Neuronal stem cell (in vitro differentiated cells): ENCODE results near the gene SLC25A41.
"Not testable (repeated sequence)": the region's sequence is repeated elsewhere in the genome, so short reads cannot be mapped to it uniquely, and the experiment has no call there.

Experiments
- DNase-seq: peaks from one replicate; pipeline ENCODE4 v3.0.0-alpha.2; 2013; ENCODE audit warnings: low spot score
- H2AFZ ChIP-seq: one replicate; pipeline ENCODE4 v1.6.1; 2013; ENCODE audit warnings: mild to moderate bottlenecking, low read length, inconsistent platforms
- H2AK5ac ChIP-seq: 2 replicates; pipeline ENCODE4 v1.6.1; 2013; ENCODE audit warnings: low read depth, mild to moderate bottlenecking, inconsistent platforms, low read length, moderate library complexity, mixed read lengths
- H2BK120ac ChIP-seq: 2 replicates; pipeline ENCODE4 v1.6.1; 2013; ENCODE audit warnings: low read depth, mild to moderate bottlenecking, inconsistent platforms, low read length, moderate library complexity, mixed read lengths
- H2BK12ac ChIP-seq: one replicate; pipeline ENCODE4 v1.6.1; 2013; ENCODE audit warnings: low read length, inconsistent platforms
- H2BK15ac ChIP-seq: 2 replicates; pipeline ENCODE4 v1.6.1; 2013; ENCODE audit warnings: mild to moderate bottlenecking, low read length, inconsistent platforms, mixed read lengths
- H2BK5ac ChIP-seq: one replicate; pipeline ENCODE4 v1.6.1; 2013; ENCODE audit warnings: inconsistent platforms, mild to moderate bottlenecking, low read length, moderate library complexity
- H3K14ac ChIP-seq: one replicate; pipeline ENCODE4 v1.6.1; 2013; ENCODE audit warnings: low read length, inconsistent platforms
- H3K18ac ChIP-seq: 2 replicates; pipeline ENCODE4 v1.6.1; 2013; ENCODE audit warnings: low read length, inconsistent platforms
- H3K23ac ChIP-seq: 2 replicates; pipeline ENCODE4 v1.6.1; 2013; ENCODE audit warnings: low read depth, mild to moderate bottlenecking, mixed read lengths, low read length, inconsistent platforms; ENCODE audit not compliant: poor library complexity
- H3K27ac ChIP-seq: replicated peaks from 3 replicates; pipeline ENCODE4 v1.5.1; 2013; ENCODE audit warnings: low read length, inconsistent platforms
- H3K27me3 ChIP-seq, 3 experiments: 2 replicates each; pipeline ENCODE4 v1.6.1; 2013; ENCODE audit warnings: low read length in 3 of 3, mild to moderate bottlenecking in 2 of 3, inconsistent platforms in 1 of 3, low read depth in 1 of 3, mixed read lengths in 1 of 3, moderate library complexity in 1 of 3; ENCODE audit not compliant: control insufficient read depth in 3 of 3, insufficient read depth in 3 of 3
- H3K36me3 ChIP-seq, 2 donors: replicated peaks in 1 of 2; 2 replicates each; pipeline ENCODE4 v1.6.1; 2013; ENCODE audit warnings: low read length in 2 of 2; ENCODE audit not compliant: control insufficient read depth in 2 of 2, insufficient read depth in 2 of 2
- H3K4ac ChIP-seq: 2 replicates; pipeline ENCODE4 v1.6.1; 2013; ENCODE audit warnings: inconsistent platforms, mild to moderate bottlenecking, low read length, moderate library complexity
- H3K4me1 ChIP-seq, 2 donors: 1 replicate in 1 of 2; 2 replicates in 1 of 2; pipeline ENCODE4 v1.6.1; 2013; ENCODE audit warnings: low read length in 2 of 2, low read depth in 1 of 2; ENCODE audit not compliant: control insufficient read depth in 2 of 2, insufficient read depth in 1 of 2
- H3K4me2 ChIP-seq: one replicate; pipeline ENCODE4 v1.6.1; 2013; ENCODE audit warnings: mild to moderate bottlenecking, low read length, inconsistent platforms; ENCODE audit not compliant: insufficient read depth, poor library complexity, severe bottlenecking
- H3K4me3 ChIP-seq, 2 donors: 2 replicates each; pipeline ENCODE4 v1.5.1; 2013; ENCODE audit warnings: low read length in 2 of 2, mild to moderate bottlenecking in 2 of 2, inconsistent platforms in 1 of 2, moderate library complexity in 1 of 2
- H3K79me1 ChIP-seq: one replicate; pipeline ENCODE4 v1.6.1; 2013; ENCODE audit warnings: low read depth, mild to moderate bottlenecking, inconsistent platforms, low read length, moderate library complexity
- H3K9ac ChIP-seq: one replicate; pipeline ENCODE4 v1.6.1; 2013; ENCODE audit warnings: mild to moderate bottlenecking, low read depth, low read length, inconsistent platforms; ENCODE audit not compliant: poor library complexity
- H3K9me3 ChIP-seq, 2 donors: replicated peaks in 1 of 2; 2 replicates each; pipeline versions ENCODE3 to v1.6.1; 2013; ENCODE audit warnings: low read length in 2 of 2, mild to moderate bottlenecking in 2 of 2, inconsistent platforms in 1 of 2, low read depth in 1 of 2, mixed read lengths in 1 of 2, moderate library complexity in 1 of 2; ENCODE audit not compliant: control insufficient read depth in 2 of 2, insufficient read depth in 1 of 2
- H4K8ac ChIP-seq: one replicate; pipeline ENCODE4 v1.6.1; 2013; ENCODE audit warnings: low read depth, mild to moderate bottlenecking, inconsistent platforms, low read length, moderate library complexity
- H4K91ac ChIP-seq: one replicate; pipeline ENCODE4 v1.6.1; 2013; ENCODE audit warnings: low read length, low read depth, mild to moderate bottlenecking, inconsistent platforms; ENCODE audit not compliant: poor library complexity
- WGBS, 2 donors: extraction: QIAGEN DNeasy Blood & Tissue Kit; methylation state at CpG; one replicate each; pipeline ENCODE4 v1.1.7; 2013; ENCODE audit warnings: missing lambda C conversion rate in 2 of 2, mixed read lengths in 1 of 2; ENCODE audit not compliant: insufficient read length in 2 of 2, insufficient replicate concordance in 1 of 2; ENCODE audit errors: extremely low coverage in 2 of 2; 5-methylcytosine and 5-hydroxymethylcytosine counted together

Gene SLC25A41

DNA sequence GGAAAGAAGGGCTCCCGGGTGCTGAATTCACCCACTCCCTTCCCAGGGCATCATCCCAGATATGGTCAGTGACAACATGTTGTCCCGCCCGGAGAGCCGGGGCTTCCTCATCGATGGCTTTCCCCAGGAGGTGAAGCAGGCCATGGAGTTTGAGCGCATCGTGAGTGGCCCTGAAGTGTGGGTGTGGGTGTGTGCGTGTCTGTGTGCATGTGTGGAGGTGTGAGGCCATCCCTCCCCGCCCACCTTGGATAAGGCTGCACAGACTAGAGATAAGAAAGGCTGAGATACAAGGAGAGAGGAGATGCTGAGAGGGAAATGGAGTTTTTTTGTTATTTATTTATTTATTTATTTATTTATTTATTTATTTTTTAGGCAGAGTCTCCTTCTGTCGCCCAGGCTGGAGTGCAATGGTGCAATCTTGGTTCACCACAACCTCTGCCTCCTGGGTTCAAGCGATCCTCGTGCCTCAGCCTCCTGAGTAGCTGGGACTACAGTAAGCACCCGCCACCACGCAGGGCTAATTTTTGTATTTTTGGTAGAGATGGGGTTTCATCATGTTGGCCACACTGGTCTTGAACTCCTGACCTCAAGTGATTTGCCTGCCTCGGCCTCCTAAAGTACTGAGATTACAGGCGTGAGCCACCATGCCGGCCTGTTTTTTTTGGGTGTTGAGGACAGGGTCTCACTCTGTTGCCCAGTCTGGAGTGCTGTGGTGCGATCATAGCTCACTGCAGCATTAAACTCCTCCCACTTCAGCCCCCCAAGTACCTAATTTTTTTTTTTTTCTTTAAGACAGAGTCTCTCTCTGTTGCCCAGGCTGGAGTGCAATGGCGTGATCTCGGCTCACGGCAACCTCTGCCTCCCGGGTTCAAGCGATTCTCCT, 33.3 kb downstream of the SLC25A41 start:
- H3K27ac ChIP-seq, H3K4ac ChIP-seq, DNase-seq, H3K9ac ChIP-seq, H2AFZ ChIP-seq, H3K9me3 ChIP-seq, H3K14ac ChIP-seq, H3K36me3 ChIP-seq, H3K4me3 ChIP-seq, H2BK120ac ChIP-seq, H2BK12ac ChIP-seq, H4K91ac ChIP-seq, H3K79me1 ChIP-seq, H3K27me3 ChIP-seq, H2BK5ac ChIP-seq, H3K4me2 ChIP-seq, H4K8ac ChIP-seq: not testable (repeated sequence)
- Histone ChIP-seq H2AK5ac (peak overlapping the region; percentile 81), H3K4me1 (peaks cover 4 to 12% of the 10 kb centered on the region in 2 donors), H3K18ac (peak overlapping the region; percentile 71), H2BK15ac (peak overlapping the region; percentile 37), H3K23ac (peak overlapping the region; percentile 89)
- no CpG with 5 or more reads among the region's 23 CpGs for WGBS, 2 donors

DNA sequence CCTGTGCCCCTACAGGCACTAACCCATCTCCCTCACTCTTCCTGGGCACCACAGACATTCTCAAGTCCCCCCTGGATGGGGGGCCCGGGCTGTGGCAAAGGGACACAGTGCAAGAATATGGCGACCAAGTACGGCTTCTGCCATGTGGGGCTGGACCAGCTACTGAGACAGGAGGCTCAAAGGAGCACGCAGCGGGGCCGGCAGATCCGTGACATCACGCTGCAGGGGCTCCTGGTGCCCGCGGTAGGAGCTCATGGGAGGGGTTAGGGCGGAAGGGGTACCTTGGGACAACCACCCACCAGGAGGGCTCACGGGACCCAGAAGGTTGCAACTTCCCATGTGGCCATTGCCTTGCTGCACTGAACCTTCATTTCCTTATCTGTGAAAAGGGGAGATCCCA, 37.3 kb downstream of the SLC25A41 start:
- no peak overlapping the region for H2BK120ac ChIP-seq
- H3K36me3 ChIP-seq: peaks cover 2 to 8% of the 10 kb centered on the region in 2 donors
- H4K8ac ChIP-seq: no peak overlapping the region
- no peak overlapping the region for H2BK5ac ChIP-seq
- H2AK5ac ChIP-seq: peak overlapping the region; percentile 19
- H2AFZ ChIP-seq: no peak overlapping the region
- H2BK15ac ChIP-seq: peak overlapping the region; percentile 21
- peak overlapping the region; percentile 22 for H2BK12ac ChIP-seq
- peaks cover 12 to 13% of the 10 kb centered on the region in 2 donors for H3K4me1 ChIP-seq
- WGBS, 2 donors: no CpG with 5 or more reads among the region's 12 CpGs
- no peak overlapping the region for H3K14ac ChIP-seq
- H3K9ac ChIP-seq: no peak overlapping the region
- no peaks in the 10 kb centered on the region for H3K9me3 ChIP-seq
- H3K23ac ChIP-seq: no peak overlapping the region
- no peak overlapping the region for H3K4me3 ChIP-seq
- H4K91ac ChIP-seq: no peak overlapping the region
- DNase-seq: no peak
- peak overlapping the region; percentile 53 for H3K4ac ChIP-seq
- H3K4me2 ChIP-seq: no peak overlapping the region
- H3K27me3 ChIP-seq: no peaks in the 10 kb centered on the region
- no peak overlapping the region for H3K18ac ChIP-seq
- H3K79me1 ChIP-seq: peaks cover 6% of the 10 kb centered on the region
- H3K27ac ChIP-seq: no peak overlapping the region

DNA sequence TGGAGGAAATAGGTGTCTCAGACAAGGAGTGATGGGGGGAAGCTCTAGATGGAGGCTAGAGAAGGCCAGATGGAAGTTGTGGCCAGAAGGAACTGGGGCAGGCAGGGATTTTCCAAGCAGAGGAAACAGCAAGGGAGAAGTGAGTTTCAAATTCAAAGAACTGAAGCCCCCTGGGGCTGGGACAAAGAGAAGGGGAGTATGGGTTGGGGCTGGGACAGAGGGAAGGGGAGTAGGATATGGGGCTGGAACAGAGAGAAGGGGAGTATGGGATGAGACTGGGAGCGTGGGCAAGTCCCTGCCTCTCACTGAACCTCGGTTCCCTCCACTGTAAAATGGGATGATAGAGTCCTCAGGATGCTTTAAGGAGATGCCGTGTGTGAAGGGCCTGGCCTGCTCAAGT, 38.7 kb downstream of the SLC25A41 start:
- no peak for DNase-seq
- H3K14ac ChIP-seq: no peak overlapping the region
- H3K27ac ChIP-seq: no peak overlapping the region
- WGBS, 2 donors: no CpG with 5 or more reads among the region's 3 CpGs
- H3K9ac ChIP-seq: no peak overlapping the region
- H3K23ac ChIP-seq: no peak overlapping the region
- no peak overlapping the region for H4K8ac ChIP-seq
- no peak overlapping the region for H2BK120ac ChIP-seq
- H3K4me1 ChIP-seq: peaks cover 12 to 13% of the 10 kb centered on the region in 2 donors
- H3K9me3 ChIP-seq: no peaks in the 10 kb centered on the region
- no peak overlapping the region for H4K91ac ChIP-seq
- no peaks in the 10 kb centered on the region for H3K27me3 ChIP-seq
- H2AFZ ChIP-seq: no peak overlapping the region
- H2BK12ac ChIP-seq: no peak overlapping the region
- peaks cover 4% of the 10 kb centered on the region for H3K79me1 ChIP-seq
- no peak overlapping the region for H3K18ac ChIP-seq
- H2BK5ac ChIP-seq: no peak overlapping the region
- H3K4me3 ChIP-seq: no peak overlapping the region
- H2BK15ac ChIP-seq: no peak overlapping the region
- H2AK5ac ChIP-seq: no peak overlapping the region
- H3K36me3 ChIP-seq: peaks cover 4 to 19% of the 10 kb centered on the region in 2 donors
- no peak overlapping the region for H3K4me2 ChIP-seq
- no peak overlapping the region for H3K4ac ChIP-seq

DNA sequence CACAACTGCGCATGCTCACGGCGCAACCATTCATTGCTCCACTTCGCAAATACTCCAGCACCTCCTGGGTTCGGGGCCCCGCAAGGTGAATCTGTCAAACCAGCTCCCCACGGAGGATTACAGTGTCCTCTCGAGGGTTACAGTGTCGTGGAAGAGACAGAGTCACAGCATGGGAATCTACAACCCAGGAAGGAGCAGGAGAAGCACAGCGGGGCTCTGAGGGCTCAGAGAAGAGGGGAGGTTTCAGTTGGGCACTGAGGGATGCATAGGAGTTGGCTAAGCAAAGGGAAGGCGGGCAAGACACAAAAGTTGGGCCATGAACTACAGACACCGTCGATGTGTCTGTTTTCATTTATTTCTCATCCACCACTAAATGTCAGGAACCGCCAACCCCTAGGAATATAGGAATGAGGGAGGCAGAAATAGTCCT, 39.6 kb downstream of the SLC25A41 start:
- H3K27me3 ChIP-seq: no peaks in the 10 kb centered on the region
- peak overlapping the region; percentile 89 for H3K4me2 ChIP-seq
- H3K23ac ChIP-seq: peak overlapping the region; percentile 75
- peak overlapping the region; percentile 81 for H2BK120ac ChIP-seq
- peak overlapping the region; percentile 98 for H2BK15ac ChIP-seq
- no peak overlapping the region for H4K8ac ChIP-seq
- no peaks in the 10 kb centered on the region for H3K9me3 ChIP-seq
- H2AFZ ChIP-seq: peak overlapping the region; percentile 100
- peak overlapping the region; percentile 30 for H2BK12ac ChIP-seq
- H3K4me3 ChIP-seq: peak overlapping the region; percentile 90
- H3K27ac ChIP-seq: peak overlapping the region; percentile 92
- peak overlapping the region; percentile 78 for H2AK5ac ChIP-seq
- peak overlapping the region; percentile 98 for H3K18ac ChIP-seq
- H3K36me3 ChIP-seq: peaks cover 9 to 28% of the 10 kb centered on the region in 2 donors
- H3K9ac ChIP-seq: peak overlapping the region; percentile 44
- no peak overlapping the region for H3K4ac ChIP-seq
- H4K91ac ChIP-seq: no peak overlapping the region
- H3K14ac ChIP-seq: no peak overlapping the region
- peaks cover 4% of the 10 kb centered on the region for H3K79me1 ChIP-seq
- no CpG with 5 or more reads among the region's 14 CpGs for WGBS, 2 donors
- peaks cover 12 to 13% of the 10 kb centered on the region in 2 donors for H3K4me1 ChIP-seq
- DNase-seq: no peak
- peak overlapping the region; percentile 94 for H2BK5ac ChIP-seq
